Mesenchymal stem cell (in vitro differentiated cells and primary cell): ENCODE results near the gene SASH1.

Source experiments
- DNase-seq: peaks from one replicate; pipeline ENCODE4 v3.0.0-alpha.2; 2013
- H2AFZ ChIP-seq: one replicate; pipeline ENCODE4 v1.6.1; 2013; ENCODE audit warnings: low read depth, mild to moderate bottlenecking, control low read depth, inconsistent platforms, low read length, moderate library complexity
- H2AK5ac ChIP-seq: 2 replicates; pipeline ENCODE4 v1.6.1; 2013; ENCODE audit warnings: low read length, moderate library complexity, mild to moderate bottlenecking, inconsistent platforms; ENCODE audit not compliant: severe bottlenecking
- H2BK120ac ChIP-seq: one replicate; pipeline ENCODE4 v1.6.1; 2013; ENCODE audit warnings: low read depth, mild to moderate bottlenecking, inconsistent platforms, low read length, moderate library complexity
- H2BK12ac ChIP-seq, 2 experiments: one replicate each; pipeline ENCODE4 v1.6.1; 2013; ENCODE audit warnings: inconsistent platforms in 2 of 2, low read length in 2 of 2, mild to moderate bottlenecking in 2 of 2, moderate library complexity in 2 of 2, control low read depth in 1 of 2
- H2BK15ac ChIP-seq: one replicate; pipeline ENCODE4 v1.6.1; 2013; ENCODE audit warnings: mild to moderate bottlenecking, low read depth, inconsistent platforms; ENCODE audit not compliant: poor library complexity, severe bottlenecking
- H2BK5ac ChIP-seq: 2 replicates; pipeline ENCODE4 v1.6.1; 2013; ENCODE audit warnings: low read depth, mild to moderate bottlenecking, low read length, control low read depth, inconsistent platforms; ENCODE audit not compliant: poor library complexity, severe bottlenecking
- H3K14ac ChIP-seq, 2 experiments: one replicate each; pipeline ENCODE4 v1.6.1; 2013; ENCODE audit warnings: inconsistent platforms in 2 of 2, low read length in 2 of 2, control low read depth in 1 of 2, mild to moderate bottlenecking in 1 of 2, moderate library complexity in 1 of 2
- H3K18ac ChIP-seq, 2 experiments: one replicate each; pipeline ENCODE4 v1.6.1; 2013; ENCODE audit warnings: inconsistent platforms in 2 of 2, low read length in 2 of 2, control low read depth in 1 of 2, low read depth in 1 of 2, mild to moderate bottlenecking in 1 of 2
- H3K23ac ChIP-seq, 2 experiments: one replicate each; pipeline ENCODE4 v1.6.1; 2013; ENCODE audit warnings: inconsistent platforms in 2 of 2, low read length in 2 of 2, mild to moderate bottlenecking in 2 of 2, moderate library complexity in 2 of 2, control low read depth in 1 of 2
- H3K27ac ChIP-seq: 2 replicates; pipeline ENCODE4 v1.5.1; 2013; ENCODE audit warnings: mild to moderate bottlenecking, moderate library complexity, low read length, control low read depth, inconsistent platforms; ENCODE audit not compliant: poor library complexity, severe bottlenecking
- H3K27me3 ChIP-seq, 2 experiments: 2 replicates each; pipeline versions ENCODE4 v1.6.1 to v1.7.0; 2013; ENCODE audit warnings: low read length in 2 of 2, mild to moderate bottlenecking in 2 of 2, moderate library complexity in 2 of 2, control low read depth in 1 of 2, inconsistent platforms in 1 of 2; ENCODE audit not compliant: control insufficient read depth in 1 of 2, insufficient read depth in 1 of 2
- H3K36me3 ChIP-seq, 2 experiments: 2 replicates each; pipeline versions ENCODE4 v1.6.1 to v1.7.0; 2013; ENCODE audit warnings: low read length in 2 of 2, control low read depth in 1 of 2, inconsistent platforms in 1 of 2, low read depth in 1 of 2, mild to moderate bottlenecking in 1 of 2; ENCODE audit not compliant: insufficient read depth in 2 of 2, control insufficient read depth in 1 of 2
- H3K4ac ChIP-seq, 2 experiments: one replicate each; pipeline ENCODE4 v1.6.1; 2013; ENCODE audit warnings: inconsistent platforms in 2 of 2, low read length in 2 of 2, mild to moderate bottlenecking in 2 of 2, moderate library complexity in 2 of 2, control low read depth in 1 of 2, low read depth in 1 of 2
- H3K4me1 ChIP-seq: 2 replicates; pipeline ENCODE4 v1.6.1; 2013; ENCODE audit warnings: low read depth, low read length, control low read depth; ENCODE audit not compliant: control insufficient read depth, insufficient read depth
- H3K4me2 ChIP-seq: 2 replicates; pipeline ENCODE4 v1.6.1; 2013; ENCODE audit warnings: low read length, mild to moderate bottlenecking, inconsistent platforms; ENCODE audit not compliant: poor library complexity, severe bottlenecking
- H3K4me3 ChIP-seq, 2 experiments: 2 replicates each; pipeline versions ENCODE4 v1.5.1 to v1.7.0; 2013; ENCODE audit warnings: low read length in 2 of 2, mild to moderate bottlenecking in 2 of 2, control low read depth in 1 of 2, low read depth in 1 of 2; ENCODE audit not compliant: insufficient read depth in 1 of 2
- H3K79me1 ChIP-seq: replicated peaks from 2 replicates; pipeline ENCODE4 v1.6.1; 2013; ENCODE audit warnings: mild to moderate bottlenecking, control low read depth, low read length, inconsistent platforms; ENCODE audit not compliant: poor library complexity, severe bottlenecking
- H3K9ac ChIP-seq: 2 replicates; pipeline ENCODE4 v1.7.0; 2013; ENCODE audit warnings: mild to moderate bottlenecking, low read length, moderate library complexity
- H3K9me3 ChIP-seq: 2 replicates; pipeline ENCODE4 v1.7.0; 2013; ENCODE audit warnings: mild to moderate bottlenecking, low read length; ENCODE audit not compliant: control insufficient read depth
- H4K8ac ChIP-seq: one replicate; pipeline ENCODE4 v1.6.1; 2013; ENCODE audit warnings: inconsistent platforms, mild to moderate bottlenecking, low read length, moderate library complexity
- H4K91ac ChIP-seq: one replicate; pipeline ENCODE4 v1.6.1; 2013; ENCODE audit warnings: mild to moderate bottlenecking, low read length, inconsistent platforms
- WGBS: methylation state at CpG from one replicate; pipeline ENCODE4 v1.1.7; 2013; ENCODE audit warnings: mixed read lengths; 5-methylcytosine and 5-hydroxymethylcytosine counted together

The SASH1 gene

GRCh38 chr6:148523551-148523950 is 180.9 kb downstream of the SASH1 start:
- Histone ChIP-seq H3K14ac (no peak overlapping the region), H3K4me2 (no peak overlapping the region), H3K36me3 (peaks cover 15 to 91% of the 10 kb centered on the region in 2 experiments), H2BK12ac (peak overlapping the region in 1 of 2 experiments; percentile 88), H3K79me1 (peaks cover 13% of the 10 kb centered on the region), H3K4ac (no peak overlapping the region), H3K9ac (peak overlapping the region; percentile 81), H2BK120ac (no peak overlapping the region), H3K9me3 (no peaks in the 10 kb centered on the region), H4K91ac (no peak overlapping the region), H2AFZ (no peak overlapping the region), H3K4me1 (peaks cover 7% of the 10 kb centered on the region), H3K4me3 (no peak overlapping the region), H3K23ac (no peak overlapping the region), H3K18ac (no peak overlapping the region), H2BK5ac (no peak overlapping the region), H2AK5ac (no peak overlapping the region), H3K27me3 (no peaks in the 10 kb centered on the region), H3K27ac (peak overlapping the region; percentile 79), H2BK15ac (no peak overlapping the region), H4K8ac (no peak overlapping the region)
- DNase-seq = peak; percentile 57
- WGBS = 73% methylated on average over 3 of the region's 4 CpGs

GRCh38 chr6:148524471-148524882 is 181.8 kb downstream of the SASH1 start:
- 20% methylated on average over 1 of the region's 7 CpGs for WGBS
- Histone ChIP-seq H3K27me3 (no peaks in the 10 kb centered on the region), H4K91ac (no peak overlapping the region)

DNA sequence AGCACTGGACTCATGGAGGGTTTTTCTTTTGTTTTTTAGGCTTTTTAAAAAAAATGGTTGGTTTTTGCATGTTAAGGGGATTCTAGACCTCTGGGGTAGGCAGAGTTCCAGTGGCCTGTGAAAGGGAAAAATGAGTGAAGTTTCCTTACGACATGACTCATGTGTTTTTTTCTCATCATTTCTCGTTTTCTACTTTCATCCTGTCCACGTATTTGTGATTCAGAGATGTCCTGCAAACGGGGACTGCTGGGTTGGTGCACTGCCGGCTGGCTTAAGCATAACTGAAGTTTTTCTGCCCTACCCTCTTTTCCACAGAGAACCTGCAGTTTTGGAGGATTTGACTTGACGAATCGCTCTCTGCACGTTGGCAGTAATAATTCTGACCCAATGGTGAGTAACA is 182.3 kb downstream of the SASH1 start:
- DNase-seq = peak; percentile 90
- no peak overlapping the region for H2BK15ac ChIP-seq
- H3K36me3 ChIP-seq = peaks cover 13 to 87% of the 10 kb centered on the region in 2 experiments
- H2AK5ac ChIP-seq = no peak overlapping the region
- H3K4me2 ChIP-seq = peak overlapping the region; percentile 58
- peak overlapping the region in 1 of 2 experiments; percentile 60 for H3K4ac ChIP-seq
- H3K27ac ChIP-seq = peak overlapping the region; percentile 95
- H2BK5ac ChIP-seq = no peak overlapping the region
- peak overlapping the region in 1 of 2 experiments; percentile 64 for H3K18ac ChIP-seq
- peak overlapping the region in 1 of 2 experiments; percentile 69 for H3K4me3 ChIP-seq
- no peaks in the 10 kb centered on the region for H3K9me3 ChIP-seq
- H4K91ac ChIP-seq = no peak overlapping the region
- H4K8ac ChIP-seq = no peak overlapping the region
- peak overlapping the region in 1 of 2 experiments; percentile 12 for H2BK12ac ChIP-seq
- H3K79me1 ChIP-seq = peaks cover 12% of the 10 kb centered on the region
- no peak overlapping the region for H3K23ac ChIP-seq
- H3K14ac ChIP-seq = no peak overlapping the region
- H3K4me1 ChIP-seq = peaks cover 7% of the 10 kb centered on the region
- peak overlapping the region; percentile 93 for H3K9ac ChIP-seq
- no peak overlapping the region for H2AFZ ChIP-seq
- no peak overlapping the region for H2BK120ac ChIP-seq
- H3K27me3 ChIP-seq = no peaks in the 10 kb centered on the region
- WGBS = 43% methylated on average over 8 of the region's 8 CpGs

More at GRCh38 chr6:148524471-148524882, 181.8 kb downstream of the SASH1 start:
- Histone ChIP-seq H2AK5ac (no peak overlapping the region), H3K23ac (no peak overlapping the region), H3K4ac (no peak overlapping the region), H3K36me3 (peaks cover 18 to 91% of the 10 kb centered on the region in 2 experiments), H2BK5ac (no peak overlapping the region), H2AFZ (no peak overlapping the region), H3K79me1 (peaks cover 17% of the 10 kb centered on the region), H3K18ac (no peak overlapping the region), H2BK15ac (no peak overlapping the region), H2BK120ac (no peak overlapping the region), H3K9ac (peak overlapping the region; percentile 93), H4K8ac (no peak overlapping the region), H3K4me3 (peak overlapping the region in 1 of 2 experiments; percentile 69), H3K27ac (peak overlapping the region; percentile 95), H3K4me1 (peaks cover 10% of the 10 kb centered on the region), H3K14ac (no peak overlapping the region), H3K9me3 (no peaks in the 10 kb centered on the region), H2BK12ac (no peak overlapping the region), H3K4me2 (peak overlapping the region; percentile 58)
- DNase-seq = peak; percentile 92

- Histone ChIP-seq H3K27ac (peak overlapping the region; percentile 95), H3K23ac (no peak overlapping the region), H3K18ac (peak overlapping the region in 1 of 2 experiments; percentile 71), H2AFZ (no peak overlapping the region), H4K91ac (no peak overlapping the region), H3K4me1 (peaks cover 7% of the 10 kb centered on the region), H3K4me2 (no peak overlapping the region), H2BK5ac (no peak overlapping the region), H3K4me3 (peak overlapping the region in 1 of 2 experiments; percentile 69), H3K14ac (no peak overlapping the region), H3K36me3 (peaks cover 8 to 82% of the 10 kb centered on the region in 2 experiments), H3K79me1 (peaks cover 11% of the 10 kb centered on the region), H2BK15ac (no peak overlapping the region), H2AK5ac (peak overlapping the region; percentile 19), H3K9me3 (no peaks in the 10 kb centered on the region), H3K4ac (peak overlapping the region in 1 of 2 experiments; percentile 60), H2BK120ac (no peak overlapping the region), H2BK12ac (no peak overlapping the region), H3K9ac (peak overlapping the region; percentile 93), H4K8ac (no peak overlapping the region), H3K27me3 (no peaks in the 10 kb centered on the region)
- 52% methylated on average over 4 of the region's 4 CpGs for WGBS
- DNase-seq = peak; percentile 91
These were observed 182.8 kb downstream of the SASH1 start for GRCh38 chr6:148525453-148525852.
